GM12874 (cell line): ENCODE results near the gene RAB5A.

Source experiments
- TF ChIP-seq, protein P1 (sequence below): IDR thresholded peaks from 2 replicates; pipeline ENCODE4 v1.5.1; 2011; ENCODE audit warnings: low read depth, mild to moderate bottlenecking, control low read depth, low read length, moderate library complexity; ENCODE audit not compliant: insufficient read depth

The RAB5A gene, protein sequence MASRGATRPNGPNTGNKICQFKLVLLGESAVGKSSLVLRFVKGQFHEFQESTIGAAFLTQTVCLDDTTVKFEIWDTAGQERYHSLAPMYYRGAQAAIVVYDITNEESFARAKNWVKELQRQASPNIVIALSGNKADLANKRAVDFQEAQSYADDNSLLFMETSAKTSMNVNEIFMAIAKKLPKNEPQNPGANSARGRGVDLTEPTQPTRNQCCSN

DNA sequence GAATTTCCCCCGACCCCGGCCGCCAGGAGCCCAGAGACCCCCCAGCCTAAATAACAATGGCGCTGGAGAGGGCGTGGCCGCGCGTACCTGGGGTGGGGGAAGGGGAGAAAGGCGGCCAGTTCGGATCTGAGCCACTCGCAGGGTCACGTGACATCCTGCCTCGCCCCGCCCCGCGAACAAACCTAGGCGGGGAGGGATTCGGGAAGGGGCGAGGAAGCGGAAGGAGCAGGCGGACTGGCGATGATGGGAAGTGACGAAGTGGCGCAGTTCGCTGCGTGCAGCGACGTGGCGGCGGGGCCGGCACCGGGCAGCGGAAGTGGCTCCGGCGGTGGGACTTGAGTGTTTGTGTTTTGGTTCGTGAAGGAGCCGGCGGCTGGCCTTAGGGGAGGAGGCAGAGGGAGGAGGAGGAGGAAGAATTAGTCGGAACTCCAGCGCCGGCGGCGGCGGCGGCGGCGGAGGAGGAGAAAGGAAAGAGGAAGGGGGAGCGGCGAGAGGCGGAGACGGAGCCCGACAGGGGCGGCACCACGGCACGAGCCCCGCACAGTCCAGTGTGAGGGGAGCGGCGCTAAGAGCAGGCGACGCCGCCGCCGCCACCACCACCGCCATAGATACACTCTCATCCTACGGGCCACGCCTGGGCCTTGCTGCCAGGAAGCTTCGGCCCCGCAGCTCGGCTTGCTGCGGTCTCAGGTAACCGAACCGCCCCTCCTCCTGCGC, at the start of gene RAB5A:
Gene RAB5A, plus strand, starts transcription at position 266 of the 717 bp plus-strand sequence. CDS start 3,802 bp downstream, outside the sequence.
- TF ChIP-seq, protein P1, sequence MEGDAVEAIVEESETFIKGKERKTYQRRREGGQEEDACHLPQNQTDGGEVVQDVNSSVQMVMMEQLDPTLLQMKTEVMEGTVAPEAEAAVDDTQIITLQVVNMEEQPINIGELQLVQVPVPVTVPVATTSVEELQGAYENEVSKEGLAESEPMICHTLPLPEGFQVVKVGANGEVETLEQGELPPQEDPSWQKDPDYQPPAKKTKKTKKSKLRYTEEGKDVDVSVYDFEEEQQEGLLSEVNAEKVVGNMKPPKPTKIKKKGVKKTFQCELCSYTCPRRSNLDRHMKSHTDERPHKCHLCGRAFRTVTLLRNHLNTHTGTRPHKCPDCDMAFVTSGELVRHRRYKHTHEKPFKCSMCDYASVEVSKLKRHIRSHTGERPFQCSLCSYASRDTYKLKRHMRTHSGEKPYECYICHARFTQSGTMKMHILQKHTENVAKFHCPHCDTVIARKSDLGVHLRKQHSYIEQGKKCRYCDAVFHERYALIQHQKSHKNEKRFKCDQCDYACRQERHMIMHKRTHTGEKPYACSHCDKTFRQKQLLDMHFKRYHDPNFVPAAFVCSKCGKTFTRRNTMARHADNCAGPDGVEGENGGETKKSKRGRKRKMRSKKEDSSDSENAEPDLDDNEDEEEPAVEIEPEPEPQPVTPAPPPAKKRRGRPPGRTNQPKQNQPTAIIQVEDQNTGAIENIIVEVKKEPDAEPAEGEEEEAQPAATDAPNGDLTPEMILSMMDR: no peak

DNA sequence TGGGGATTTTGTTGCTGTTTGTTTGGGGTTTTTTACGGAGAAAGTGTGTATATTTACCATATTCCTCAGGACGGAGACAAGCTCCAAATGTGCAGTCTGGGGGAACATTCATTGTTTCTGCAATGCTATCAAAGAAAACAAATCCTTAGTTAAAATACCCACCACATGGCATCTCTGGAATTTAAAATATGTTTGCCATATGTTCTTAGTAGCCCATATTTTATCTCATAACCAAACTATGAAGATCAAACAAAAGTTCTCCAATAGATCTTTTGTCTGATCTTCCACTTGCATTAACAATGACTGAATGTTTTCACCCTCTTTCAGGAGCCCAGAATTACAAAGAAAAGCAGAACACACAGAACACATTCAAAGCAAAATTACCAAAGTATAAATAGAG, 48.2 kb upstream of the RAB5A start:
- TF ChIP-seq, protein P1: no peak

DNA sequence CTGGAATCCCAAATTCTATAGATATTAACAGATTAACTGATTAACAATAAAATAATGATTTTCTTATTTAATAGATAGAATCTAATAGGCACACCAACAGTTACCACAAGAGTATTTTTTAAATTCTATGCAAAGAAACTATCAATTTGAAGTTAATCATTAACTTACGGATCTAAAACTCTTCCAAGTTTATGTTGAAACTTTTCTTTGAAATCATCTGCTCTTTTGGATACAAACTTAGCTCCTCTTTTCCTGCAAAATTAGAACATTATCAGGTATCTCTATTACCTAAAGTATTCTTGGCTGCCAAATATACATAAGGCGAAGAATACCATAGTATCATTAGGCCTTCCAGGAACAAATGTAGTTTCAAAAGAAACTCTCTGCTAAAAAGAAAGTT, 47.6 kb upstream of the RAB5A start:
- TF ChIP-seq, protein P1: no peak

DNA sequence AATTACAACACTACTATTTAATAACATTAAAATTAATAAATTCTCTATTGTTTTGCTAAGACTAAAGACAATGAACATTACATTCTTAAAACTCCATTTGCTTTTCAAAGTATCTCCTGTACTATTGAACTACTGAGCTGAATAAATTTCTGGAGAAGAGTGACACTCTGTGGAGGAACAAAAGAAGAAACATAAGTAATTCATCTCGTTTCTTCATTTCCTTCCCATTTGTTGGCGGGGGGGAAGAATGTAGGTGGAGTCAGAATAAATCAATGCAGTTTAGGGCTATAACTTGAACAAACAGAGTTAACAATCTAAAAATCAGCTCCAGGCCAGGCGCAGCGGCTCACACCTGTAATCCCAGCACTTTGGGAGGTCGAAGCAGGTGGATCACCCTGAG, 45.6 kb upstream of the RAB5A start:
- TF ChIP-seq, protein P1: no peak

DNA sequence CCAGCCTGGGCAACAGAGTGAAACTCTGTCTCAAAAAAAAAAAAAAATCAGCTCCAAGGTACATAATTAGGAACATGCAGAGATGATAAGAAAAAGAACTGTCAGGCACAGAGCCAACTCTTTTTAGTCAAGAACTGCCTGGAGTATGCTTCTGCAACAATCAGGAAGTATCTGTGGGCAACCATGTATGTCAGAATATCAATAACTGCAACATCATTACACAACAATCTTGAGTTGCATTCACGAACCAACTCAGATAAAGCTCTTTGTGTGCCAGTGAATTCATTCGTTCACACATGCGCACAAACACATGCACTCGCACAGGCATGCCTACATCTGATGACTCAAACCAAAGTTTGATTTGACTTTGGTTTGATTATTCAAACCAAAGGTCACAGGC, 45.0 kb upstream of the RAB5A start:
- TF ChIP-seq, protein P1: no peak

DNA sequence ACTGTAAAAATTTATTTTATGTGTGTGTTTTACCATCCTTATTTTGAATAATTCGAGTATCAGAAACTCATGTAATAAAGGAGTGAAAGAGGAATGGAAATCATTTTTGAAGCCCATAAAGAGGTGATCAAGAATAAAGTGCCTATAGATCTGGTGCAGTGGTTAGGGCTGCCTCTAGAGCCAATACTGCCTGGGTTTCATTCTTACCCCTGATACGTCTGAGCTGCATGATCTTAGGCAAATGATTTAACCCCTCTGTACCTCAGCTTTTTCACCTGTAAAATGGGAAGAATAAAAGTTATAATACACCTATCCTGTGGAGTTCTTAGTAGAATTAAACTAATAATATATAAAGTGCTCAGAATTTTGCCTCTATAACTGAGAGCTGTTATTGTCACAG, 43.2 kb upstream of the RAB5A start:
- TF ChIP-seq, protein P1: no peak

DNA sequence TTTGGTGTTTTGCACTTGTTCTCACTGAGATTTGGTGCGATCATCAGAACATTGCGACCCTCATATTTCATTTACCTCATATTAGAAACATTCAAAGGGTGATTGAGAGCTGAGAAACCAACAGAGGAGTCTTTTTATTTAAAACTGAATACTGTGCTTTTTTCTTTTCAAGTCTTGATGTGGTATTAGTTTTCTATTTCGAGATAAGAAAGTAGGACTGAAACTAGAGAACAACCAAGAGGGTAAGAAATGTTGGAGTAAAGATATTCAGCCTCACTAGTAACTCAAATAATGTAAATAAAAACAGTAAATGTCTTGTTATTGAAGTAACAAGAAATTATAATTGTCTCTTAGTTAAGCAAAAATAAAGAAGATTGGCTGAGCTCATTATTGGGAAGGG, 39.4 kb upstream of the RAB5A start:
- TF ChIP-seq, protein P1: no peak
